GM12878 (cell line): ENCODE results near the gene POR. TPM values are rescaled to one million over a fixed set of nuclear protein-coding genes. Genes with fewer than 3 reads are reported as not detected.

Experiments
- ATAC-seq: fragments of 200-7000 bp; cut with Tn5 transposase; 3 replicates; pipeline ENCODE4 v1.9.1; 2020; ENCODE audit warnings: mild to moderate bottlenecking, moderate library complexity
- BruUV-seq: library from RNA; stranded (reverse); fragments of 400-500 nt; replicated peaks from 2 replicates; lab custom pipeline; 2021; lab: Mats Ljungman, UMichigan
- CTCF ChIA-PET: fragments of 300-600 bp; sonication (Branson Sonifier 250); formaldehyde crosslinking; extraction: SDS; loops from one replicate; lab custom pipeline; 2021; ENCODE audit warnings: inconsistent platforms; lab: Yijun Ruan, JAX
- POLR2A ChIA-PET: fragments of 350-600 bp; formaldehyde crosslinking; extraction: SDS; loops from one replicate; lab custom pipeline; 2021; ENCODE audit warnings: inconsistent platforms; lab: Charles Lee
- RAD21 ChIA-PET: fragments of 300-600 bp; sonication (Branson Sonifier 250); formaldehyde crosslinking; loops from one replicate; lab custom pipeline; 2023; ENCODE audit warnings: antibody characterized with exemption; ENCODE audit not compliant: unreplicated experiment; lab: Charles Lee
- SMC1A ChIA-PET: fragments of 300-600 bp; sonication (Branson Sonifier 250); formaldehyde crosslinking; loops from one replicate; lab custom pipeline; 2023; ENCODE audit not compliant: unreplicated experiment, uncharacterized antibody; lab: Charles Lee
- DNase-seq: peaks from one replicate; pipeline ENCODE4 v3.0.0-alpha.2; 2011; ENCODE audit warnings: low read depth, low spot score
- FAIRE-seq: peaks from 3 replicates; lab custom pipeline; 2011; peaks lifted over from hg19 to GRCh38; lab: Jason Lieb, UNC
- H2AFZ ChIP-seq: 2 replicates; pipeline ENCODE4 v1.6.0; 2011; ENCODE audit warnings: low read depth, low read length, control low read depth; ENCODE audit not compliant: control insufficient read depth
- H3K27ac ChIP-seq: 2 replicates; pipeline ENCODE4 v1.5.1; 2011; ENCODE audit warnings: control low read depth; ENCODE audit not compliant: control insufficient read depth, insufficient read depth
- H3K27me3 ChIP-seq, 2 experiments: replicated peaks in 1 of 2; 2 replicates each; pipeline versions ENCODE4 v1.6.0 to v1.6.1; 2011; ENCODE audit warnings: low read length in 1 of 2; ENCODE audit not compliant: control insufficient read depth in 2 of 2, insufficient read depth in 2 of 2
- H3K36me3 ChIP-seq, 2 experiments: 2 replicates each; pipeline ENCODE4 v1.5.1; 2011; ENCODE audit warnings: low read length in 1 of 2; ENCODE audit not compliant: control insufficient read depth in 2 of 2, insufficient read depth in 2 of 2
- H3K4me1 ChIP-seq: 2 replicates; pipeline ENCODE4 v1.6.1; 2011; ENCODE audit warnings: mild to moderate bottlenecking, low read length, moderate library complexity, mixed read lengths; ENCODE audit not compliant: control insufficient read depth, insufficient read depth
- H3K4me2 ChIP-seq: 2 replicates; pipeline ENCODE4 v1.6.0; 2011; ENCODE audit warnings: control low read depth; ENCODE audit not compliant: control insufficient read depth, insufficient read depth
- H3K4me3 ChIP-seq: fragments of 200-600 bp; sonication (generic); 2 replicates; pipeline ENCODE4 v1.5.1; 2016
- H3K79me2 ChIP-seq: 2 replicates; pipeline ENCODE4 v1.6.0; 2011; ENCODE audit warnings: low read length; ENCODE audit not compliant: control insufficient read depth, insufficient read depth
- H3K9ac ChIP-seq: 2 replicates; pipeline ENCODE4 v1.8.0; 2011; ENCODE audit warnings: low read length, control low read depth, mixed read lengths; ENCODE audit not compliant: control insufficient read depth, insufficient read depth
- H3K9me3 ChIP-seq: replicated peaks from 3 replicates; pipeline ENCODE4 v1.5.1; 2011; ENCODE audit warnings: mild to moderate bottlenecking, low read length; ENCODE audit not compliant: control insufficient read depth, insufficient read depth
- H4K20me1 ChIP-seq: 2 replicates; pipeline ENCODE4 v1.6.0; 2011; ENCODE audit not compliant: control insufficient read depth, insufficient read depth
- BCL11A ChIP-seq: IDR thresholded peaks from 2 replicates; pipeline ENCODE4 v1.6.1; 2011; ENCODE audit warnings: low read depth, low read length
- CBX5 ChIP-seq: sonication (generic); IDR thresholded peaks from 2 replicates; pipeline ENCODE4 v1.6.1; 2016; ENCODE audit warnings: low read depth, moderate library complexity, mild to moderate bottlenecking, inconsistent platforms
- HCFC1 ChIP-seq: fragments of 150-350 bp; IDR thresholded peaks from 2 replicates; pipeline ENCODE4 v1.6.1; 2014; ENCODE audit warnings: low read length
- JUND ChIP-seq: IDR thresholded peaks from 2 replicates; pipeline ENCODE4 v1.6.1; 2012; ENCODE audit warnings: low read depth, mild to moderate bottlenecking, low read length, improper control_type of control experiment, moderate library complexity
- NFYA ChIP-seq: IDR thresholded peaks from 2 replicates; pipeline ENCODE4 v1.6.1; 2011; ENCODE audit warnings: low read depth, mild to moderate bottlenecking, low read length, improper control_type of control experiment, borderline replicate concordance
- RCOR1 ChIP-seq: conservative IDR thresholded peaks from 2 replicates; pipeline ENCODE4 v1.6.1; 2012; ENCODE audit warnings: low read depth, low read length, improper control_type of control experiment
- SP1 ChIP-seq: IDR thresholded peaks from one replicate; pipeline ENCODE4 v1.6.1; 2011; ENCODE audit warnings: low read depth, low read length
- YY1 ChIP-seq: IDR thresholded peaks from 2 replicates; pipeline ENCODE4 v1.6.1; 2011; ENCODE audit warnings: low read depth, mild to moderate bottlenecking, low read length
- ZNF24 ChIP-seq: fragments of 450-650 bp; IDR thresholded peaks from 2 replicates; pipeline ENCODE4 v1.6.1; 2017; ENCODE audit warnings: antibody characterized with exemption, mild to moderate bottlenecking
- ZNF274 ChIP-seq: IDR thresholded peaks from one replicate; pipeline ENCODE4 v1.8.0; 2011; ENCODE audit not compliant: insufficient read length, insufficient read depth
- WGBS: methylation state at CpG from one replicate; pipeline ENCODE4 v1.1.6; 2016; ENCODE audit warnings: low lambda C conversion rate; ENCODE audit not compliant: insufficient replicate concordance, insufficient coverage; ENCODE audit errors: missing lambda C conversion rate; 5-methylcytosine and 5-hydroxymethylcytosine counted together
- in situ Hi-C: fragments of 300-500 bp; cut with MboI; formaldehyde crosslinking; loops from 9 replicates; pipeline ENCODE4 v1.14.3; 2018; ENCODE audit warnings: mixed read lengths
- intact Hi-C: fragments of 100-400 bp; cut with micrococcal nuclease; formaldehyde crosslinking; loops from one replicate; pipeline ENCODE4 v1.14.2; 2022; ENCODE audit not compliant: unreplicated experiment
- polyA plus RNA-seq, 11 experiments: library from polyadenylated mRNA; depleted of rRNA in 4 of 11; unstranded in 6 of 11; stranded (reverse) in 5 of 11; fragments of >200 nt; fragmentation: Nextera tagmentation in 4 of 11; fragmentation: Illumina TruSeq in 1 of 11; extraction: Ambion mirVana in 4 of 11; extraction: Trizol in 1 of 11; gene quantifications; 1 replicate in 1 of 11; 2 replicates in 10 of 11; pipeline versions ENCODE4 v1.2.1 to v1.2.3, GENCODE V29; 2011 to 2016; ENCODE audit warnings: inconsistent platforms in 2 of 11, missing spikeins in 2 of 11, low read depth in 1 of 11
- total RNA-seq, 4 experiments: library from RNA; depleted of rRNA in 3 of 4; stranded (reverse); fragments of >200 nt in 3 of 4; fragmentation: Illumina TruSeq in 1 of 4; extraction: Trizol in 1 of 4; gene quantifications; 2 replicates each; pipeline versions ENCODE4 v1.2.1 to v1.2.3, GENCODE V29; 2013 to 2021
- TF ChIP-seq, protein P1 (sequence below): IDR thresholded peaks from 2 replicates; pipeline ENCODE4 v1.6.1; 2012; ENCODE audit warnings: mild to moderate bottlenecking, low read depth, low read length

The POR gene
- total and polyA plus RNA-seq, 10 of the 15 experiments (the other 5 are each of a cell fraction or from before 2014, with no cell fraction given), result 2.2 to 75.8 (median 35.9) TPM

GRCh38 chr7:75953931-75954330 is 39.0 kb downstream of the POR start:
- Histone ChIP-seq H3K79me2 (no peaks in the 10 kb centered on the region), H3K4me1 (no peaks in the 10 kb centered on the region), H3K9me3 (no peaks in the 10 kb centered on the region), H3K9ac (no peak overlapping the region), H3K27ac (no peak overlapping the region), H3K36me3 (peaks cover 4 to 6% of the 10 kb centered on the region in 2 experiments; a peak in 3 of 4 replicates), H3K4me3 (no peak overlapping the region), H4K20me1 (no peaks in the 10 kb centered on the region), H3K27me3 (no peaks in the 10 kb centered on the region), H3K4me2 (no peak overlapping the region), H2AFZ (no peak overlapping the region)
- intact Hi-C loops (no loop called here), in situ Hi-C loops (no loop called here)
- FAIRE-seq (no peak), ATAC-seq (no peak), DNase-seq (no peak)
- TF ChIP-seq, protein P1, sequence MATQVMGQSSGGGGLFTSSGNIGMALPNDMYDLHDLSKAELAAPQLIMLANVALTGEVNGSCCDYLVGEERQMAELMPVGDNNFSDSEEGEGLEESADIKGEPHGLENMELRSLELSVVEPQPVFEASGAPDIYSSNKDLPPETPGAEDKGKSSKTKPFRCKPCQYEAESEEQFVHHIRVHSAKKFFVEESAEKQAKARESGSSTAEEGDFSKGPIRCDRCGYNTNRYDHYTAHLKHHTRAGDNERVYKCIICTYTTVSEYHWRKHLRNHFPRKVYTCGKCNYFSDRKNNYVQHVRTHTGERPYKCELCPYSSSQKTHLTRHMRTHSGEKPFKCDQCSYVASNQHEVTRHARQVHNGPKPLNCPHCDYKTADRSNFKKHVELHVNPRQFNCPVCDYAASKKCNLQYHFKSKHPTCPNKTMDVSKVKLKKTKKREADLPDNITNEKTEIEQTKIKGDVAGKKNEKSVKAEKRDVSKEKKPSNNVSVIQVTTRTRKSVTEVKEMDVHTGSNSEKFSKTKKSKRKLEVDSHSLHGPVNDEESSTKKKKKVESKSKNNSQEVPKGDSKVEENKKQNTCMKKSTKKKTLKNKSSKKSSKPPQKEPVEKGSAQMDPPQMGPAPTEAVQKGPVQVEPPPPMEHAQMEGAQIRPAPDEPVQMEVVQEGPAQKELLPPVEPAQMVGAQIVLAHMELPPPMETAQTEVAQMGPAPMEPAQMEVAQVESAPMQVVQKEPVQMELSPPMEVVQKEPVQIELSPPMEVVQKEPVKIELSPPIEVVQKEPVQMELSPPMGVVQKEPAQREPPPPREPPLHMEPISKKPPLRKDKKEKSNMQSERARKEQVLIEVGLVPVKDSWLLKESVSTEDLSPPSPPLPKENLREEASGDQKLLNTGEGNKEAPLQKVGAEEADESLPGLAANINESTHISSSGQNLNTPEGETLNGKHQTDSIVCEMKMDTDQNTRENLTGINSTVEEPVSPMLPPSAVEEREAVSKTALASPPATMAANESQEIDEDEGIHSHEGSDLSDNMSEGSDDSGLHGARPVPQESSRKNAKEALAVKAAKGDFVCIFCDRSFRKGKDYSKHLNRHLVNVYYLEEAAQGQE, result no peak
- TF ChIP-seq CBX5 (no peak), YY1 (no peak), ZNF24 (no peak), SP1 (no peak), NFYA (no peak), BCL11A (no peak), RCOR1 (no peak), JUND (no peak), ZNF274 (no peak), HCFC1 (no peak)
- ChIA-PET POLR2A (no interaction called here), RAD21 (interaction anchor here (2.1 kb wide), 1 partner anchor 25 kb away, joined by 5 read pairs; no protein-coding TSS in a partner anchor), CTCF (no interaction called here), SMC1A (no interaction called here)
- WGBS, result 87% methylated on average over 11 of the region's 11 CpGs
- no TSS peak for BruUV-seq
